ENCODE measurements around the gene B3GNT8. TPM values are rescaled to one million over a fixed set of nuclear protein-coding genes. Genes with fewer than 3 reads are reported as not detected.

Gene B3GNT8

GRCh38 chr19:41376241-41376997 is 50.8 kb downstream of the B3GNT8 start, which contains the start of gene TMEM91:
TMEM91 (plus strand) TSS chr19:41376533; CDS start chr19:41378310, 1,777 bp downstream.
- Histone ChIP-seq H2BK120ac (ENCODE audit: low read depth, low read length) (no peak within 1 kb of the TSS), H3K23ac (ENCODE audit: low read length) (peak within 1 kb of the TSS; percentile 15), H3K18ac (ENCODE audit: low read length) (no peak within 1 kb of the TSS), H3K4me3 (ENCODE audit: low read length) (peak within 1 kb of the TSS; percentile 46), H2BK5ac (ENCODE audit: low read length) (no peak within 1 kb of the TSS), H3K56ac (ENCODE audit: low read length) (peak within 1 kb of the TSS; percentile 88), H4K8ac (ENCODE audit: low read depth, low read length) (no peak within 1 kb of the TSS), H3K27ac (ENCODE audit: low read depth, low read length) (no peak within 1 kb of the TSS), H3K79me2 (ENCODE audit: control insufficient read depth, insufficient read depth, low read length) (no peaks in the 10 kb centered on the region), H4K5ac (ENCODE audit: low read length) (no peak within 1 kb of the TSS), H3K79me1 (ENCODE audit: low read length) (peaks cover 2% of the 10 kb centered on the region), H3K9ac (ENCODE audit: low read length) (peak within 1 kb of the TSS; percentile 80), H3K4me2 (ENCODE audit: low read length) (peak within 1 kb of the TSS; percentile 85), H3K4ac (ENCODE audit: low read depth, low read length) (no peak within 1 kb of the TSS), H3K27me3 (ENCODE audit: insufficient read depth, low read length, poor library complexity) (no peaks in the 10 kb centered on the region), H3K4me1 (ENCODE audit: control insufficient read depth, low read depth, low read length) (no peaks in the 10 kb centered on the region), H2BK15ac (replicated peaks; ENCODE audit: low read depth) (no peak within 1 kb of the TSS), H3K36me3 (ENCODE audit: control insufficient read depth, insufficient read depth, low read length) (no peaks in the 10 kb centered on the region), H2AK5ac (ENCODE audit: low read length) (no peak within 1 kb of the TSS)
- whole genome bisulfite sequencing (ENCODE audit: extremely low coverage, insufficient coverage, low lambda C conversion rate) = no CpG with 5 or more reads among the region's 47 CpGs
- peak; percentile 63 for DNase-seq

Small RNAs within 50 kb of the gene (small RNA-seq; reads per million reads assigned to genes)
- not detected for gene RF00017 (ENCODE audit: insufficient read depth)

All from mesendoderm (in vitro differentiated cells).